MV-4-11 (cell line): Measurements from ENCODE around the gene LPIN2.
"Not testable (repeated sequence)": the region's sequence is repeated elsewhere in the genome, so short reads cannot be mapped to it uniquely, and the experiment has no call there.

ENCODE experiments used
- DNase-seq: peaks from one replicate; lab custom pipeline; 2025; lab: John Stamatoyannopoulos, UW

Gene LPIN2, protein sequence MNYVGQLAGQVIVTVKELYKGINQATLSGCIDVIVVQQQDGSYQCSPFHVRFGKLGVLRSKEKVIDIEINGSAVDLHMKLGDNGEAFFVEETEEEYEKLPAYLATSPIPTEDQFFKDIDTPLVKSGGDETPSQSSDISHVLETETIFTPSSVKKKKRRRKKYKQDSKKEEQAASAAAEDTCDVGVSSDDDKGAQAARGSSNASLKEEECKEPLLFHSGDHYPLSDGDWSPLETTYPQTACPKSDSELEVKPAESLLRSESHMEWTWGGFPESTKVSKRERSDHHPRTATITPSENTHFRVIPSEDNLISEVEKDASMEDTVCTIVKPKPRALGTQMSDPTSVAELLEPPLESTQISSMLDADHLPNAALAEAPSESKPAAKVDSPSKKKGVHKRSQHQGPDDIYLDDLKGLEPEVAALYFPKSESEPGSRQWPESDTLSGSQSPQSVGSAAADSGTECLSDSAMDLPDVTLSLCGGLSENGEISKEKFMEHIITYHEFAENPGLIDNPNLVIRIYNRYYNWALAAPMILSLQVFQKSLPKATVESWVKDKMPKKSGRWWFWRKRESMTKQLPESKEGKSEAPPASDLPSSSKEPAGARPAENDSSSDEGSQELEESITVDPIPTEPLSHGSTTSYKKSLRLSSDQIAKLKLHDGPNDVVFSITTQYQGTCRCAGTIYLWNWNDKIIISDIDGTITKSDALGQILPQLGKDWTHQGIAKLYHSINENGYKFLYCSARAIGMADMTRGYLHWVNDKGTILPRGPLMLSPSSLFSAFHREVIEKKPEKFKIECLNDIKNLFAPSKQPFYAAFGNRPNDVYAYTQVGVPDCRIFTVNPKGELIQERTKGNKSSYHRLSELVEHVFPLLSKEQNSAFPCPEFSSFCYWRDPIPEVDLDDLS

GRCh38 chr18:3013024-3013804, at the start of gene LPIN2:
Gene LPIN2, minus strand, starts transcription at chr18:3013144. Its CDS starts 52,304 bp downstream, at chr18:2960840.
- peak; percentile 95 for DNase-seq

- no peak for DNase-seq
Observed at GRCh38 chr18:3061581-3062312, 48.8 kb upstream of the LPIN2 start.

DNA sequence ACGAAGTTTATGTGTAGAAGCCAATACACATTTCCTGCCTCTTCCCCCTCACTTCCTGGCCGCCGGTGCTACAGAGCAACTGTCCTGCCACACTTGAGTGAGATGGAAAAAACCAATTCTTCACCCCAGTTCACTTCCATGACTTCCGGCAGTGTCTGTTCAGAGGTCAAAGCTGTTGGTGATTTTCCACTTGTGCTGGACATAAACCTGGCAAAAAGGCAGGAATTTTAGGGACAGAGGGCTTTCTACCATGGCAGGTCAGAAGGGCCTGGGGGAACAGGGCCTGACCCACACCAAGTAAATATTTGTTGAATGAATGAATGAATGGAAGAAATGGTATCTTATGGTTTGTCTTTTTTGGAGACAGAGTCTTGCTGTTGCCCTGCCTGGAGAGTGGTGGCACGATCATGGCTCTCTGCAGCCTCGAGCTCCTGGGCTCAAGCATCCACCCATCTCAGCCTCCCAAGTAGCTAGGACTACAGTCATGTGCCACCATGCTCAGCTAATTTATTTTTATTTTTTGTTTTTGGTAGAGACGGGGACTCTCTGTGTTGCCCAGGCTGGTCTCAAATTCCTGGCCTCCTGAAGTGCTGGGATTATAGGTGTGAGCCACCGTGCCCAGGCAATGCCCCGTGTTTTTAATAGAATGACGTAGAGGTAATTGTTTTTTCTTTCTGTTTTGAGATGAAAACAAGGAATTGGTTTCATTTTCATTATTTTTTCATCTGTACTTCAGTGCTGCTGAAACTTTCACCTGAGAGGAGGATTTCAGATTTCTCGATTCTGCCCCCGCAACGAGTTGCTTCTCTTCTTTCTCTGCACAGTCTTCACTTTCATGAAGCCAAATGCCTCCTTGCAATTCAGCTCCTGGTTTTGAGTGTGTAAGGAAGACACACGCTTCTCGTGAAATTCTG, 48.0 kb upstream of the LPIN2 start:
- DNase-seq = no peak

DNA sequence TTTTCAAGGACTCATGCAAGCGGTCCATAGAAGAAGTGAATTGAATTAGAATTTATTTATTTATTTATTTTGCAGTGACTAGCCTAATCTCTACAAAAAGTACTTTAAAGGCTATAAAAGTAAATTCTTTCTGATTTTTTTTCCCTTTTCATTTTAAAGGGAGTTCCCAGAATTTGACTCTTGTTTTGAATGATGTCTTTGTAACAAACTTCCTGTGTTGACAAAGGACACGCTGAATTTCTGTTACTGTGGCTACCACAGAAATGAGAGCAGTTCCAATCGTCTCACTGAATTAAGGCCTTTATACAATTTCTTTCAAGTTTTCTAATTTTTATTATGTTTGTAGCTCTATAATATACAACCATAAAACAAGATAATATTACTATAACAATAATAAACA, 46.3 kb upstream of the LPIN2 start:
- DNase-seq = no peak

GRCh38 chr18:3058328-3059191, 45.6 kb upstream of the LPIN2 start:
- no peak for DNase-seq

GRCh38 chr18:3057526-3057925, 44.6 kb upstream of the LPIN2 start:
- no peak for DNase-seq

GRCh38 chr18:3056311-3056710, 43.4 kb upstream of the LPIN2 start:
- no peak for DNase-seq

GRCh38 chr18:3055816-3056215, 42.9 kb upstream of the LPIN2 start:
- no peak for DNase-seq

GRCh38 chr18:3055186-3055728, 42.3 kb upstream of the LPIN2 start:
- no peak for DNase-seq

- no peak for DNase-seq
Observed at GRCh38 chr18:3054780-3055179, 41.8 kb upstream of the LPIN2 start.

GRCh38 chr18:3054214-3054613, 41.3 kb upstream of the LPIN2 start:
- DNase-seq = no peak

DNA sequence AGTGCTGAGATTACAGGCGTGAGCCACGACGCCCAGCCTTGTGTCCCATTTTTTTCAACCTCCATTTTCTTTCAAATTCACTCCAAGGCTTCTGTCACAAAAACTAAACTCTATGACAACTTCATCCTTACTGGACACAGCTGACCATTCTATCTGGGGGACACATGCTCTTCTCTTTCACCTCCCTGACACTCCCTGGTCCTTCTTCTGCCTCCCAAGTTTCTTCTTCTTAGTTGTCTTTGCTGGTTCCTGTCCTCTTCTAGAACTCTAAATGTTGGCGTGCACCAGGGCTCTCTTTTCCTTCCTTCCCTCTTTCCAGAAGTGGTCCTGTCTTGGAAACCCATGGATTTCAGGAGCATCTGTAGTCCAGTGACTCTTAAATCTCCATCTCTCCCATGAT, 40.1 kb upstream of the LPIN2 start:
- no peak for DNase-seq

DNA sequence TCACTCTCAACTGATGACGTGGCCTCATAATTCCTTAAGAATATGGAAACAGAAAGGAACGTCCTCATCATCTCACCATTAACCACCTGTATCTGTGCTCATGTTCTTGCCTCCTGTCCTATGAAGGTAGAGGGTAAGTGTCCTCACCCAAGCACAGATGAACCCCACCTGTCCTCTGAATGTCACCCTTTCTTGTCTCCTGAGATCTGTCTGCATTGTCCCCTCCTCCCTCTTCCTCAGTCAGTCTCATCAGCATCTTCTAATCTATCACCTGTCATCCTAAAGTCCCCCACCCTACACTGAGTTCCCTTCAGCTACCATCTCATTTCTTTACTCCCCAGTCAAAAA, 39.4 kb upstream of the LPIN2 start:
- no peak for DNase-seq

- DNase-seq = peak; percentile 68
Observed at GRCh38 chr18:3051718-3052410, 38.9 kb upstream of the LPIN2 start.

DNA sequence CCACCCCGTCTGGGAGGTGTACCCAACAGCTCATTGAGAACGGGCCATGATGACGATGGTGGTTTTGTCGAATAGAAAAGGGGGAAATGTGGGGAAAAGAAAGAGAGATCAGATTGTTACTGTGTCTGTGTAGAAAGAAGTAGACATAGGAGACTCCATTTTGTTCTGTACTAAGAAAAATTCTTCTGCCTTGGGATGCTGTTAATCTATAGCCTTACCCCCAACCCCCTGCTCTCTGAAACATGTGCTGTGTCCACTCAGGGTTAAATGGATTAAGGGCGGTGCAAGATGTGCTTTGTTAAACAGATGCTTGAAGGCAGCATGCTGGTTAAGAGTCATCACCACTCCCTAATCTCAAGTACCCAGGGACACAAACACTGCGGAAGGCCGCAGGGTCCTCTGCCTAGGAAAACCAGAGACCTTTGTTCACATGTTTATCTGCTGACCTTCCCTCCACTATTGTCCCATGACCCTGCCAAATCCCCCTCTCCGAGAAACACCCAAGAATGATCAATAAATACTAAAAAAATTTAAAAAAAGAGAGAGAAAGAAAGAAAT, 37.0 kb upstream of the LPIN2 start:
- not testable (repeated sequence) for DNase-seq

DNA sequence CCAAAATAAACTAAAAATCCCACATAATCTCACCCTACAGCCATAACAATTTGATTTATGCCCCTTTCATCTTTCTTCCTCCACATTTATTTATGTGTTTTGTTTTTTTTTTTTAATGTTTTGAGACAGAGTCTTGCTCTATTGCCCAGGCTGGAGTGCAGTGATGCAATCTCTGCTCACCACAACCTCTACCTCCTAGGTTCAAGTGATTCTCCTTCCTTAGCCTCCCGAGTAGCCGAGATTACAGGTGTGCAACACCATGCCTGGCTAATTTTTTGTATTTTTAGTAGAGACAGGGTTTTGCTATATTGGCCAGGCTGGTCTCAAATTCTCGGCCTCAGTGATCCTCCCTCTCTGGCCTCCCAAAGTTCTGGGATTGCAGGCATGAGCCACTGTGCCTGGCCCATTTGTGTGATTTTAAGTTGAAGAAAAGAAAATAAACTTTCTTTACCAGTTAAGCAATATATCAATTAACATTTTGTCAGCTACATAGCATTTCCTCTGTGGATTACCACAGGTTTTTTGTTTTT, 35.9 kb upstream of the LPIN2 start:
- no peak for DNase-seq

DNA sequence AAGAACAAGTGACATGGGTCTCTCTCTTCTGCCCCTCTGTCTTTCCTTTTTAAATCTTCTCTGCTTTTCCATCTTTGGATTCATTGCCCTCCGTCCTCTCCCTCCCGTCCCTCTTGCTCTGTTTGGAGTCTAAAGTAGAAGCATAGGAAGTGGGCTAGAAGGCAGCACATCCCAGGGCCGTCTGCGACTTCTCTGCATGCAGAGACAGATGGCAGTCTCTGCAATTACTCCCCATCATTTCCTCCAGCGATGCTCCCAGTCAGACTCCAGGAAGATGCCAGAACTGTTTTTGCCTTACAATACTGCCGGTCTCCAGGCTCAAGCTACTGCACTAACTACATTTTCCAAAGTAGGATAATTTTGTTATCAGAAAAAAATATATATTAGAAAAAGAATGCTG, 35.2 kb upstream of the LPIN2 start:
- DNase-seq = no peak

- DNase-seq = no peak
Observed at GRCh38 chr18:3046216-3046808, 33.4 kb upstream of the LPIN2 start.
